ENCODE data around the gene FCER1A. TPM values are rescaled to one million over a fixed set of nuclear protein-coding genes. Genes with fewer than 3 reads are reported as not detected.
"Not testable (repeated sequence)": the region's sequence is repeated elsewhere in the genome, so short reads cannot be mapped to it uniquely, and the experiment has no call there.

FCER1A gene
- total RNA-seq, 1 donor from 2014 or later = 3.5 TPM

DNA sequence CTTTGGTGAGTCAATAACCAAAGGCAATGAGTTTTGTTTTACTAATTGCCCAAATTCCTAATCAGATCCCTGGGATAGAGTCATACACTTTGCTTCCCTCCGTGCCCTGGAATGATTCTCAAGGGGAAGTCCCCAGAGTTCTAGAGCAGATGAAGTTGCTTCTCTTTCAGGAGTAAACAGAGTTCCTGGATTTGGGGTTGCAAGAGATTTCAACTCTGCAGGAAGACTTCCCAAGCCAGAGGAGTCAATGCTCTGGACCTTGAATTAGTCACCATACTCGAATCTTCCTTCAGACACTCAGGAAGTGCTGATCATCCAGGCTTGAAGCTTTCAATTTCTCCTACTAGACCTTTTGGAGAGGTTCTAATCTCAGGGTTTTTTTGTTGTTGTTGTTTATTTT is 39.6 kb downstream of the FCER1A start:
- DNase-seq (ENCODE audit: low spot score) = no peak
- ATAC-seq = no peak
- intact Hi-C loops (cut with DNase I) = no loop called here

DNA sequence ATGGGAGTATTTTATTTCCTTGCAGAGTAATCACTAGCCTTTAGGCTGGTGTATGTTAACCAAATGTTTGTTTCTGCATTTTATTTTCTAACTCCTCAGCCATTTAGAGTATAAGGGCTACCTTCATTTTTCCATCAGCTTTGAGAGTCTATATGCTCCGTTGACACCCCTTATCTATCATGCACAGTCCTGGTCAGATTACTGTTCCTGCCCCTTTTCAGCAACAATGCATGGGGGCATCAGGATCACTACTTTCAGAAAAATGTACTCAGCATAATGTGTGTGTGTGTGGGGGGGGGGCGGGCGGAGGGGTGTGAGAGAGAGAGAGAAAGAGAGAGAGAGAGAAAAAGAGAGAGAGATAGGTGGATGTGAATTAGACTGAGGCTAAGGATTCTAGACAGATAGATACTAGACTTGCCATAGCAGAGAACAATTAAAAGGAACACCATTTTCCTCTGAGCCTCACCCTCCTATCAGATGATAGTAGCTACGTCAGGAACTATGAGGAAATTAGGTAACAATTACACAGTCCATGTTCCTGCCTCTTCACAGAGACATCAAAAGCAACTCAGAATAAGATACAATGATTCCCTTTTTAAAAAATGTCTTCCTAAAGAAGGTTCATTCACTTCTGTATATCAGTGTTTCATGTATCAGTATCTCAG is 40.8 kb downstream of the FCER1A start:
- ATAC-seq (no peak), DNase-seq (ENCODE audit: low spot score) (no peak)
- intact Hi-C loops (cut with DNase I) = no loop called here

DNA sequence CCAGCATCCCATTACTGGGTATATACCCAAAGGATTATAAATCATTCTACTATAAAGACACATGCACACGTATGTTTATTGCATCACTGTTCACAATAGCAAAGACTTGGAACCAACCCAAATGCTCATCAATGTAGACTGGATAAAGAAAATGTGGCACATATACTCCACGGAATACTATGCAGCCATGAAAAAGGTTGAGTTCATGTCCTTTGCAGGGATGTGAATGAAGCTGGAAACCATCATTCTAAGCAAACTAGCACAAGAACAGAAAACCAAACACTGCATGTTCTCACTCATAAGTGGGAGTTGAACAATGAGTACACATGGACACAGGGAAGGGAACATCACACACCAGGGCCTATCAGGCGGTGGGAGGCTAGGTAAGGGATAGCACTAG is 47.2 kb downstream of the FCER1A start:
- ATAC-seq; DNase-seq (ENCODE audit: low spot score); intact Hi-C loops (cut with DNase I): not testable (repeated sequence)

DNA sequence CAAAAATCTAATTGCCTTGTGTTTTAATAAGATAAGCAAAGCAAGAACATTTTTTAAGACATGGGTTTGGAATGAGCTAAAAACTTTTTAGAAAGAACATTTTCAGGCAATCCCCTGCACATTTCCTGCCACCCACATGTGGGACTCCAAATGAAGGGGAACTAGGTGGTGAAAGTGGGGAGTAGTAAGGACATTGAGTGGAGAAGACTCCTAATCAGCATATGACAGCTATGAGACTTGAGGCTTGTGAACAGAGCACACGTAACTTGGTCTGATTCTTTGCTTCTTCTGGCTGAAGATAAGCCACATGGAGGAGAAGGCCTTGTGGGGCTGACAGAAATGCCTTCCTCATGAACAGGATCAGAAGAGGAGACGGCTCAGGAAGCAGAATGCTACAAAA is 50.3 kb downstream of the FCER1A start:
- intact Hi-C loops (cut with DNase I) = no loop called here

More for the DNA sequence above, 50.3 kb downstream of the FCER1A start:
- no peak for DNase-seq (ENCODE audit: low spot score)
- no peak for ATAC-seq

Other genes with a start within 250 kb of the FCER1A start
- gene AIM2, start 225.6 kb upstream of the FCER1A start, total RNA-seq = 1.5 TPM
- gene CADM3, start 130.7 kb upstream of the FCER1A start, total RNA-seq = 207 TPM
- 156 TPM for gene ACKR1, start 97.5 kb upstream of the FCER1A start, total RNA-seq
- gene OR10J4, start 129.9 kb downstream of the FCER1A start, total RNA-seq = not detected
- gene OR10J1, start 137.4 kb downstream of the FCER1A start, total RNA-seq = not detected
- gene OR10J5, start 233.7 kb downstream of the FCER1A start, total RNA-seq = not detected